WTC11 (cell line): Measurements from ENCODE around the gene PXN. TPM values are rescaled to one million over a fixed set of nuclear protein-coding genes. Genes with fewer than 3 reads are reported as not detected.
A peak's percentile ranks its signal among the peaks of the same experiment; 100 is the strongest.
"Not testable (repeated sequence)": the region's sequence is repeated elsewhere in the genome, so short reads cannot be mapped to it uniquely, and the experiment has no call there.

Experiments
- ATAC-seq: fragments of 200-7000 bp; cut with Tn5 transposase; 2 replicates; pipeline ENCODE4 v1.10.0; 2021; ENCODE audit warnings: mild to moderate bottlenecking, moderate library complexity
- CTCF ChIA-PET: fragments of 300-600 bp; sonication (Branson Sonifier 250); formaldehyde crosslinking; loops from one replicate; lab custom pipeline; 2021; ENCODE audit warnings: antibody characterized with exemption; lab: Charles Lee
- POLR2A ChIA-PET: fragments of 350-600 bp; sonication (Branson Sonifier 250); formaldehyde crosslinking; loops from one replicate; lab custom pipeline; 2021; ENCODE audit warnings: antibody characterized with exemption; lab: Charles Lee
- DNase-seq: peaks from one replicate; pipeline ENCODE4 v3.0.0; 2021; ENCODE audit warnings: low spot score
- H3K27ac Mint-ChIP-seq: 2 replicates; pipeline ENCODE4 v1.8.0; 2021; ENCODE audit warnings: mixed read lengths
- H3K27me3 Mint-ChIP-seq: 2 replicates; pipeline ENCODE4 v1.8.0; 2021; ENCODE audit warnings: low read depth, mild to moderate bottlenecking, moderate library complexity, mixed read lengths
- H3K36me3 Mint-ChIP-seq: 2 replicates; pipeline ENCODE4 v1.8.0; 2021; ENCODE audit warnings: mixed read lengths
- H3K4me1 Mint-ChIP-seq: 2 replicates; pipeline ENCODE4 v1.8.0; 2022; ENCODE audit warnings: mixed read lengths
- H3K4me3 Mint-ChIP-seq: 2 replicates; pipeline ENCODE4 v1.8.0; 2021; ENCODE audit warnings: mild to moderate bottlenecking, moderate library complexity, mixed read lengths
- H3K9me3 Mint-ChIP-seq: 2 replicates; pipeline ENCODE4 v1.8.0; 2021; ENCODE audit warnings: mixed read lengths
- CBFB ChIP-seq: sonication (generic); formaldehyde crosslinking; IDR thresholded peaks from 2 replicates; pipeline ENCODE4 v1.8.1; 2022; ENCODE audit warnings: mild to moderate bottlenecking, low read depth, missing genetic modification reagents
- EMX1 ChIP-seq: fragments of 250-450 bp; sonication (Bioruptor Pico); IDR thresholded peaks from 2 replicates; pipeline ENCODE4 v1.8.0; 2021; ENCODE audit warnings: mild to moderate bottlenecking
- MAX ChIP-seq: sonication (generic); formaldehyde crosslinking; IDR thresholded peaks from 2 replicates; pipeline ENCODE4 v1.8.0; 2022; ENCODE audit warnings: mild to moderate bottlenecking, missing genetic modification reagents
- MLX ChIP-seq: sonication (generic); formaldehyde crosslinking; IDR thresholded peaks from 2 replicates; pipeline ENCODE4 v1.8.1; 2023; ENCODE audit warnings: mild to moderate bottlenecking, missing genetic modification reagents, moderate library complexity
- PREB ChIP-seq: sonication (generic); formaldehyde crosslinking; IDR thresholded peaks from 2 replicates; pipeline ENCODE4 v1.8.1; 2022; ENCODE audit warnings: mild to moderate bottlenecking, missing genetic modification reagents, moderate library complexity, borderline replicate concordance
- PRRX2 ChIP-seq: fragments of 250-450 bp; sonication (Bioruptor Pico); IDR thresholded peaks from 2 replicates; pipeline ENCODE4 v1.8.0; 2021; ENCODE audit warnings: mild to moderate bottlenecking
- SOX15 ChIP-seq: fragments of 250-450 bp; sonication (Bioruptor Pico); IDR thresholded peaks from 2 replicates; pipeline ENCODE4 v1.9.0; 2021; ENCODE audit warnings: mild to moderate bottlenecking
- STAT6 ChIP-seq: sonication (generic); formaldehyde crosslinking; conservative IDR thresholded peaks from 2 replicates; pipeline ENCODE4 v1.8.1; 2023; ENCODE audit warnings: mild to moderate bottlenecking, low read depth, missing genetic modification reagents, moderate library complexity
- USF1 ChIP-seq: sonication (generic); formaldehyde crosslinking; IDR thresholded peaks from 2 replicates; pipeline ENCODE4 v1.8.0; 2022; ENCODE audit warnings: mild to moderate bottlenecking, missing genetic modification reagents
- ZNF232 ChIP-seq: sonication (generic); formaldehyde crosslinking; IDR thresholded peaks from 2 replicates; pipeline ENCODE4 v1.8.0; 2022; ENCODE audit warnings: mild to moderate bottlenecking, missing genetic modification reagents
- total RNA-seq: library from RNA; stranded (reverse); gene quantifications from 3 replicates; pipeline ENCODE4 v1.2.3, GENCODE V29; 2021
- TF ChIP-seq, protein P1 (sequence below): sonication (generic); formaldehyde crosslinking; IDR thresholded peaks from 2 replicates; pipeline ENCODE4 v1.8.1; 2023; ENCODE audit warnings: mild to moderate bottlenecking, missing genetic modification reagents, borderline replicate concordance

The PXN gene
- total RNA-seq, 1 experiment from 2014 or later, result 132 TPM

DNA sequence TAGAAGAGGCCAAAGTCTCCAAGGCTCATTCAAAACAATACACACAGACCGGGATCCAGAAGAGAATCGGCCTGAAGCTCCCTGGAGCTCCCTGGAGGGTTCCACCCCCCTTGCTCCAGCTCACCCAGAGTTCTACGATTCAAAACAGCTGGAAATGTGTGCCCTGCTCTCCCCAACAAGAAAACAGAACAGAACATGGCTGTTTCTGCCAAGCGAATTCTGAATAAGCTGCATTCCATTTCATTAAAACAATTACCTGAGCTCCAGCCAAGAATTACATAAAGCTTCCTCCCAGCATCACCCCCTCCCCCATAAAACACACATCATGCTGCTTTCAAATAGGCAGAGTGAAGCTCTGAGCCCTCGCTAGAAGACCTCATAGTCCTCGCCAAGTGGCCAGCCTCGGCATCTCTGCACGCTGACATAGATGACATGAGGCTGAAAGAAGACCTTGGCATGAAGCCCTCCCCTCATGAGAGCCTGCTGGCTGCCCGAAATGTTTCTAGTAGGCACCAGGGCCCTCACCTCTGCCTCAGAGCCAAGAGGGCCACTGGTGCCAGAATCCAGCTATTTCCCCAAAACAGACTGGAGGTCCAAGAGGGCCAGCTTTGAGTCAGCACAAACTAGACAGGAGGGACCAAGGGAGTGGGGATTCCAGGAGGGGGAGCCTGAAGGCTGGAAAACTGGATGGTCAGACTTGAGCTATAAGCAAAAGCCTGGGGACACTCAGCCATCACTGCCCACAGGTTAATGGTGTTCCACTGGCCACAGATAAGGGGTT is 8.3 kb downstream of the PXN start (continued):
- TF ChIP-seq, protein P1, sequence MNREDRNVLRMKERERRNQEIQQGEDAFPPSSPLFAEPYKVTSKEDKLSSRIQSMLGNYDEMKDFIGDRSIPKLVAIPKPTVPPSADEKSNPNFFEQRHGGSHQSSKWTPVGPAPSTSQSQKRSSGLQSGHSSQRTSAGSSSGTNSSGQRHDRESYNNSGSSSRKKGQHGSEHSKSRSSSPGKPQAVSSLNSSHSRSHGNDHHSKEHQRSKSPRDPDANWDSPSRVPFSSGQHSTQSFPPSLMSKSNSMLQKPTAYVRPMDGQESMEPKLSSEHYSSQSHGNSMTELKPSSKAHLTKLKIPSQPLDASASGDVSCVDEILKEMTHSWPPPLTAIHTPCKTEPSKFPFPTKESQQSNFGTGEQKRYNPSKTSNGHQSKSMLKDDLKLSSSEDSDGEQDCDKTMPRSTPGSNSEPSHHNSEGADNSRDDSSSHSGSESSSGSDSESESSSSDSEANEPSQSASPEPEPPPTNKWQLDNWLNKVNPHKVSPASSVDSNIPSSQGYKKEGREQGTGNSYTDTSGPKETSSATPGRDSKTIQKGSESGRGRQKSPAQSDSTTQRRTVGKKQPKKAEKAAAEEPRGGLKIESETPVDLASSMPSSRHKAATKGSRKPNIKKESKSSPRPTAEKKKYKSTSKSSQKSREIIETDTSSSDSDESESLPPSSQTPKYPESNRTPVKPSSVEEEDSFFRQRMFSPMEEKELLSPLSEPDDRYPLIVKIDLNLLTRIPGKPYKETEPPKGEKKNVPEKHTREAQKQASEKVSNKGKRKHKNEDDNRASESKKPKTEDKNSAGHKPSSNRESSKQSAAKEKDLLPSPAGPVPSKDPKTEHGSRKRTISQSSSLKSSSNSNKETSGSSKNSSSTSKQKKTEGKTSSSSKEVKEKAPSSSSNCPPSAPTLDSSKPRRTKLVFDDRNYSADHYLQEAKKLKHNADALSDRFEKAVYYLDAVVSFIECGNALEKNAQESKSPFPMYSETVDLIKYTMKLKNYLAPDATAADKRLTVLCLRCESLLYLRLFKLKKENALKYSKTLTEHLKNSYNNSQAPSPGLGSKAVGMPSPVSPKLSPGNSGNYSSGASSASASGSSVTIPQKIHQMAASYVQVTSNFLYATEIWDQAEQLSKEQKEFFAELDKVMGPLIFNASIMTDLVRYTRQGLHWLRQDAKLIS, result no peak

DNA sequence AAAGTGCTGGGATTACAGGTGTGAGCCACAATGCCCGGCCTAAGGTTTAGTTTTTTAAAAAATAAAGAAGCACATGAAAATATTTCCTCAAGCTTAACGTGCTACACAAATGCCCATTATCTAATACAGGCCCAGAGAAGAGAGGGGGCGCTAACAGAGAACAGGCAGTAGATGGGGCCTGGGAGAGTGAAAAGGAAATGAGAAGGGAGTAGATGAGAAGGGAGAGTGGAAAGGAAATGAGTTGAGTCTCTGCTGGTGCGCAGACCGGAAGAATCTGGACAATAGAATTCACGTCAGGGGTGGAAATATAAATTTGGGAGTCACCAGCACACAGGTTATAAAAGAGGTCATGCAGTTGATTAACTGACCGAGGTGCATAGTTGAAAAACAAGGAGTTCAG is 10.7 kb downstream of the PXN start:
- POLR2A ChIA-PET, result interaction anchor here (1.0 to 1.5 kb wide), 4 partner anchors 10 to 54 kb away, joined by 3 to 4 read pairs (median 4); partner anchors contain the start of gene RPLP0
- DNase-seq, result no peak
- no peak for TF ChIP-seq ZNF232 (CRISPR knock-in tag)
- TF ChIP-seq PREB (CRISPR knock-in tag), result no peak
- no peak for TF ChIP-seq MLX (CRISPR knock-in tag)
- TF ChIP-seq CBFB (CRISPR knock-in tag), result no peak
- TF ChIP-seq SOX15, result no peak
- no peak for TF ChIP-seq STAT6 (CRISPR knock-in tag)
- TF ChIP-seq USF1 (CRISPR knock-in tag), result no peak
- TF ChIP-seq EMX1, result no peak
- TF ChIP-seq MAX (CRISPR knock-in tag), result no peak
- TF ChIP-seq PRRX2 (CRISPR knock-in tag), result no peak
- TF ChIP-seq, all 79 proteins: peak for 0
- Mint-ChIP-seq H3K9me3 (no peaks in the 10 kb centered on the region), H3K27me3 (no peaks in the 10 kb centered on the region), H3K4me3 (no peak overlapping the region), H3K4me1 (peaks cover 59% of the 10 kb centered on the region), H3K27ac (peak overlapping the region; percentile 82), H3K36me3 (peaks cover 4% of the 10 kb centered on the region)
- peak; percentile 51 for ATAC-seq
- CTCF ChIA-PET, result interaction anchor here (0.5 to 22.1 kb wide), 11 partner anchors 10 to 138 kb away, joined by 3 to 717 read pairs (median 4); partner anchors contain the start of genes PXN, RNU4-2, RPLP0 and SIRT4

GRCh38 chr12:120253313-120253712 is 12.2 kb downstream of the PXN start:
- not testable (repeated sequence) for H3K4me3 Mint-ChIP-seq, H3K36me3 Mint-ChIP-seq, H3K9me3 Mint-ChIP-seq, H3K27ac Mint-ChIP-seq, DNase-seq, H3K27me3 Mint-ChIP-seq, ATAC-seq
- ChIA-PET POLR2A (interaction anchor here (1.5 kb wide), 1 partner anchor 8 kb away, joined by 3 read pairs; no protein-coding TSS in a partner anchor), CTCF (interaction anchor here (6.7 to 22.1 kb wide), 2 partner anchors 12 to 25 kb away, joined by 111 to 717 read pairs; partner anchors contain the start of gene PXN)
- H3K4me1 Mint-ChIP-seq, result peaks cover 60% of the 10 kb centered on the region
